ENCODE measurements around the gene CUEDC1.
A peak's percentile ranks its signal among the peaks of the same experiment; 100 is the strongest.
"Not testable (repeated sequence)": the region's sequence is repeated elsewhere in the genome, so short reads cannot be mapped to it uniquely, and the experiment has no call there.

The CUEDC1 gene

DNA sequence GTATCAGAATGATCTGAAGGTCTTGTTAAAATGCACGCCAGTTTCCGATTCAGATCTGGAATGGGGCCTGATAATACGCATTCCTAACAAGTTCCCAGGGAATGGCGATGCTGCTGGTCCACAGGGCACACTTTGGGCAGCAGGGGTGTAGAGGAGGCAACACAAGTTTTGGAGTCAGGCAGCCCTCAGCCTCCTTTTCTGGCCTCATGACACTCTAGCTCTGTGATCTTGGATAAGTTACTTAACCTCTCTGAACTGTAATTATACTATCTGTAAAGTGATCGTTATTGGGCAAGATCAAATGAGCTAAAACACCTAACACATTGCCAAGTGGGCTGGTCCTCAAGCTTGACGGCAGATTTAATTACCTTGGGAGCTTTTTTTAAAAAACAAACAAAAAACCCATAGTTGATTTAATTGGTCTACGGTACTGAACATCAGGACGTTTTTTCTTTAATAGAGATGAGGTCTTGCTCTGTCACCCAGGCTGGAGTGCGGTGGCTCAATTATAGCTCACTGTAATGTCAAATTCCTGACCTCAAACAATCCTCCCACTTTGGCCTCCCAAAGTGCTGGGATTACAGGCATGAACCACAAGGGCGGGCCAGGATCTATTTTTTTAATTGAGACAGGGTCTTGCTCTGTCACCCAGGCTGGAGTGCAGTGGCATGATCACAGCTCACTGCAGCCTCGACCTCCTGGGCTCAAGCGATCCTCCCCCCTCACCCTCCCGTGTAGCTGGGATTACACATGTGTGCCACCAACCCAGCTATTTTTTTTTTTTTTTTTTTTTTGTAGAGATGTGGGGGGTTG lies 95.4 kb downstream of the CUEDC1 start:
- DNase-seq (ENCODE audit: low read depth): no peak

DNA sequence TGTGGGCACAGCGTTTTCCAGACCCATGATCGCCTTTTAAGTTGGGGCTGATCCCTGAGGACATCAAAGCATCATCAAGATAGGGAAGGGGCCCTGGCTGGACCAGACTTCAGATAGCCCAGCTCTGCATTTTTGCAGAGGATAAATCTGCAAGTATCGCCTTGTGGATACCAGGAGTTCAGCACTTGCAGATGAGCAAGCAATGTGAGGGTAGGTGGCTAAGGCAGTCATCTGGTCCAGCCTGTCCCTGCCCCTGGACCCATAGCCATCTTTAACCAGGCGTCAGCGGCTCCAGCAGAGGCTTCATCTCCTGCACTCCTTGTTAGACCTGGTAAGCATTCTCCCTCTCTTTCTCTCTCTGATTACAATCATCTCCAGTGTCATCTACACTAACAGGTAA lies 96.4 kb downstream of the CUEDC1 start:
- DNase-seq (ENCODE audit: low read depth): no peak

DNA sequence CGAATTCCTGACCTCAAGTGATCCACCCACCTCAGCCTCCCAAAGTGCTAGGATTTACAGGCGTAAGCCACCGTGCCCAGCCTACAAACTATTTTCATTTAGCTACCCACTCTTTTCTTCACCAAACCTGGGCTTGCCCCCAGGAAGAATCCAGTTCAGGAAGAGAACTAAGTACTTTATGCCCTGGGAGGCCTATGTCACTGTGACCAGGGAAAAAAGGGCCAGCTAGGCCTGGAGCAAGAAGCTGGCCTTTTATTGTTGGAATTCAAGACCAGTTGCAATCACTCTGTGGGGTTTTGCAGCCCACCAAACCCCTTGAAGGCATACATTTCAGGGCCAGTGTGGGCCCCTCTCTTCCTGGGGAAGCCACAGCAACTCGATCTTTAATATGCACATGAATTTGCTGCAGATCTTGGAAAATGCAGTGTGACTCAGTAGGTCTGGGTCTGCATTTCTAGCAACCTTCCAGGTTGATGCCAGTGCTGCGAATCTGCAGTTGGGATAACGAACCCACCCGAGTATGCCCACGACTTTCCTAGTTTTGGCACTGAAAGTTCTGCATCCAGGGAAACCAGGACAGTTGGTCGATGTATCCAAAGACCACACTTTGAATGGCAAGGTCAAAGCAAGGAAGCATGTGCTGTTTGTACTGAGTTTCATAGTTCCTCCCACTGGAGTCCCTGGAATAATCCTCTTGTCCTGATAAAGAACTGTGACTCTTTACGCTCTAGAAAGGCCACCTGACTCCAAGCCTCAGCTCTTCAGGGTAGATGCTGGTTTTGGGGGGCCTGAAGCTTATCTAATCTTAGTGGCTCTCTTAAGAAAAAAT lies 98.2 kb downstream of the CUEDC1 start:
- no peak for DNase-seq (ENCODE audit: low read depth)

DNA sequence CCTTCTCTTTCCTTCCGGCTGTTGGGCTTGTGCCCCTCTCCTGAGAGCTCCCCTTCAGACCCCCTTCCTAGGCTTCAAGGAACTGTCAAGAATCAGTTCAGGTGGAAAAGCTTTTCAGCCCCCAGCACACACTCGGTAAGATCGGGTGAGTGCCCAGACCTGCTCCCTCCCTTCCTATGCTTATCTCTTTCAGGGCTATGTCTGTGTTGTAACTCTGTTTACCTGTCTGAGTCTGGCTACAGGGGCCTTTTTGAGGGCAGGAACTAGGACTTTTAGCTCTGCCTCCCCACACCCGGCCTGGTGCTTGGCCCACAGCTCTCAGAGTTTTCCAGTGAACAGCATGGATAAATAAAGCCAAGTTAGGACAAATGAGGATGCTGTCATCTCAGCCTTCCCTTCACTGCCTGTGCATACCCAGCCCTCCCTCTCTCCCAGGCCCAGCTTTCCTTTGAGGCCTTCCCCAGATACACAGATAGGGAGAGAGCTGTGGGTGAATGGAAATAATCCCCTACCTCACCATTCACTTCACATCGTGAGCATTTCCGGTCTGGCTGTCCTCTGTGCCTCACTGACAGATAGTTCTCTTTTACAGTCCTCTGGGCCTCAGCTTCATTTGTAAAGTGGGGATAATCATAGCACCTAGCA lies 99.7 kb downstream of the CUEDC1 start:
- no peak for DNase-seq (ENCODE audit: low read depth)

DNA sequence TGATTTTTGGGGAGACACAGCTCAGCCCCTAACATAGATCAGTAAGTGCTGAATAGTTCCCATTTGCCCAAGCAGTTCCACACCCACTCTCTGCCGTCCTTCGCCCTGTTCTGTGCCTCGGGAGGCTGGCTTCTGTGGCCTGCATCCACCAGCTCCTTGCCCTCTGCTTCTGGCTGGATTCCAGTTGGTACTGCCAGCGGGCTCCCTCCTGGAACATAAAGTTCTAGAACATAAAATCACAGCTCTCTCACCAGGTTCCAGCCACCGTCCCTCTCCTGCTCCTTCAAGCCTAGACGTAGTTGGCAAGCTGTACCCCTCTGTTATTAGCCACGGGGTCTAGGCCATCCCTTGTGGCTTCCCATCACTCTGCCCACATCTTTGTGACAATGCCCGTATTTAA lies 101.5 kb downstream of the CUEDC1 start:
- no peak for DNase-seq (ENCODE audit: low read depth)

DNA sequence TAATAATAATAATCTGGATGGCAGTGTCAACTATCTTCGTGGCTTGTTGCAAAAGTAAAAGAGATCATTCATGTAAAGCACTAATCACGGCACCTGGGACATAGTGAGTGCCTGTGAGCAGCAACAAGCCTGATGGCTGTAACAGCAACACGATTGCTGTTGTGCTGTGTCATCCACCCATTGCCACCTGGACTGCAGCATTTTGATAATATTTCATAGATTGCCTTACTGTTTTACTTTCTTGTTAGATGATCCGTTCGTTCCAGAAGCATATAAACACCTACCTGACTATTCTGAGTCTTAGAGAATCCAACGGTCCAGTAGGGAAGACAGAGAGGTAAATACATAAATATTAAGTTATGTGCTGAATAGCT lies 102.3 kb downstream of the CUEDC1 start:
- DNase-seq (ENCODE audit: low read depth): no peak

DNA sequence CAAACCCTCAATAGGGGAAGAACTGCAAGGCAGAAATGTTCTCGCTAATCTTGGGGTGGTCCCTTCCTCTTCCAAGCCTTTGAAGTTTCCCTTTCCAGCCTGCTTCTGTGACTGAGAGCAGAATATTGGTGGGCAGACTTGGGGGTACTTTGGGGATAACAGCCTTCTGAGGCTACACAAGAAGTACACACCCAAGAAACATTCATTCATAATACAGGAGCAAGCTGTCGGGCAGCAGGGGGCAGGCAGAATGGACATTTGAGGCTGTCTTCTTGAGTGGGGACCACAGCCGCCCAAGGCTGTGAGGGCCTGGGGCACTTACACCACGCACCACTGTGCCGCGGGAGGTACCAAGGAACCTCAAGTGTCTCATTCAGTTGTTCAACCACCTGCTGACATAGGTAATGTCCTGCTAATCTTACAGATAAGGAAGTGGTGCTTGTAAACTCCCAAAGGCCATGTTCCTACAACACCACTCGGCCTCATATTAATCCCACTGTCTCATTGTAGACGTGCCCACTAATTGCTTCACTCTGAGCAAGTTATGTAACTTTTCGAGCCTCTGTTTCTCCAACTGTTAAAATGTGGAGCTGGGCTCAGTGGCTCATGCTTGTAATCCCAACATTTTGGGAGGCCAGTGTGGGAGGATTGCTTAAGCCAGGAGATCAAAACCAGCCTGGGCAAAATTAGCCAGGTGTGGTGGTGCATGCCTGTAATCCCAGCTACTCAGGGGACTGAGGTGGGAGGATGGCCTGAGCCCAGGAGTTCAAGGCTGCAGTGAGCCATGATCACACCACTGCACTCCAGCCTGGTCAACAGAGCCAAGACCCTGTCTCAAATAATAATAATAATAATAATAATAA lies 102.9 kb downstream of the CUEDC1 start:
- no peak for DNase-seq (ENCODE audit: low read depth)

DNA sequence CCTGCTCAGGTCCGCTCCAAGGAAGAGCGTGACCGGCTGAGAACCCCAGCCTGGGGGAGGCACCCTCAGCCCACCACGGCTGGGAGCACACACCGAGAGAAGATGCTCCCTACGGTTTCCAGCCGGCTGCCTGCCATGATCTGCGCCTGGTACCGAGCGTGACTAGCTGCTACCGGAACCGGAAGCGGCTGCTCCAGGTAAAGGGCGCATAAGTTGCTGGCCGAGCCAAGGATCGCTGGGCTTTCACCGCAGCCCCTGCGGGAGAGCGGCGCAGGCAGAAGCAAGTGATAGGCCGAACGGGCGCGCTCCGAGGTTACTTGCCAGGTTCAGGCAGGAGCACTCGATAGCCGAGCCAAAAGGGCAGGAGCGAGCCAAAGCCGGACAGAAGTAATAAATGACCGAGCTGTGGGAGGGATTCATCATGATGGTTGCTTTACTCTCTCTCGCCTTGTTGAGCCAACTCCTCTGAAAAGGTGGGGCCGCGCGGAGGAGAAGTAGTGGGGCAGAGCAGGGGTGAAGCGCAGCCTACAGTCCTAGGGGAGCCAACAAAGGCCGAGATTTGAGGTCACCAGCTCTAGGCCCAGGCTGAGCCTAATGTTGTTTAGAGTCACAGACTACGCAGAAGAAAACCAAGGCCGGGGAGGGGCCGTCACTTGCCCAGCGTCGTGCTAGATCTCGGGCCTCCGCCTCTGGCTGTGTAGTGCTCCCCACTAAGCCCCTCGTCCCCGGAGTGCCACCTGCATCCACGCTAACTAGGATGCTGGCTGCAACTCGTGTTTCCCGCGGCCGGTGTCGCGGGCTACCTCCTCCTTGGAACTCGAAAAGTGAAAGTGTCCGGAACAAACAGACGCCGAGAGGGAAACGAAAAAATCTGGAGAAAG lies 105.1 kb downstream of the CUEDC1 start, which contains the start of gene MRPS23:
Gene MRPS23 (minus strand): TSS at position 171 of the 881 bp plus-strand sequence. CDS start 34 bp downstream, at position 137.
- DNase-seq (ENCODE audit: low read depth): peak; percentile 95

DNA sequence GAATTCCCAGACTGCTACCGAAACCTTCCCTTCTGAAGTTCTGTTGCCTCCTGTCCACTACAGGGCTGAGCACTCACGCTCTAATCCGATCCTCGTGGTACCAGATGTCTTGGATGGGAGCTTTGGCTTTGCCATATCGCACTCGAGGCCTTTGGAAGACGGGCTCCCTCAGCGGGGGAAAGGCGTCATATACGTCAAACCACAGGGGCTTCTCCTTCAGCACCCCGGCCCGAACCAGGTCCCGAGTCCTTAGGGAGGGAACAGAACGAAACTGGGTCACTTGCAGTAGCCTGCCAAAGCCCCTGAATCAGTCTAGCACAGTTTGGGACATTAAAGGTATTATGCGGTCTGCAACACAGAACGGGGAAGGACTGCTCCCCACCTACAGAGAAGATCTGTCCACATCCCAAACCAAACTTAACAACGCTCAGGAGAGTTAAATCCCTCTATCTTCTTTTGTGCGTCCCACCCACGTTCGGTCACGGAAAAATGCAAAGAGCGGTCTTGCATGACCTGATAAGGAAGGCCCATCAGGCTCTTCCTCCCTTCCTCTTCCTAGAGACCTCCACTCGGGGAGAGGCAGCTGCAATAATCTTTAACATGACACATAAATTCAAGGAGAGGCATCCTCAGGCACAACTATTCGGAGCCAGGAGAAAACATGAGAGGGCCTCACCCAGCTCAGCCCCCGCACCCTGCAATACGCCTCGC lies 105.9 kb downstream of the CUEDC1 start:
- DNase-seq (ENCODE audit: low read depth): no peak

DNA sequence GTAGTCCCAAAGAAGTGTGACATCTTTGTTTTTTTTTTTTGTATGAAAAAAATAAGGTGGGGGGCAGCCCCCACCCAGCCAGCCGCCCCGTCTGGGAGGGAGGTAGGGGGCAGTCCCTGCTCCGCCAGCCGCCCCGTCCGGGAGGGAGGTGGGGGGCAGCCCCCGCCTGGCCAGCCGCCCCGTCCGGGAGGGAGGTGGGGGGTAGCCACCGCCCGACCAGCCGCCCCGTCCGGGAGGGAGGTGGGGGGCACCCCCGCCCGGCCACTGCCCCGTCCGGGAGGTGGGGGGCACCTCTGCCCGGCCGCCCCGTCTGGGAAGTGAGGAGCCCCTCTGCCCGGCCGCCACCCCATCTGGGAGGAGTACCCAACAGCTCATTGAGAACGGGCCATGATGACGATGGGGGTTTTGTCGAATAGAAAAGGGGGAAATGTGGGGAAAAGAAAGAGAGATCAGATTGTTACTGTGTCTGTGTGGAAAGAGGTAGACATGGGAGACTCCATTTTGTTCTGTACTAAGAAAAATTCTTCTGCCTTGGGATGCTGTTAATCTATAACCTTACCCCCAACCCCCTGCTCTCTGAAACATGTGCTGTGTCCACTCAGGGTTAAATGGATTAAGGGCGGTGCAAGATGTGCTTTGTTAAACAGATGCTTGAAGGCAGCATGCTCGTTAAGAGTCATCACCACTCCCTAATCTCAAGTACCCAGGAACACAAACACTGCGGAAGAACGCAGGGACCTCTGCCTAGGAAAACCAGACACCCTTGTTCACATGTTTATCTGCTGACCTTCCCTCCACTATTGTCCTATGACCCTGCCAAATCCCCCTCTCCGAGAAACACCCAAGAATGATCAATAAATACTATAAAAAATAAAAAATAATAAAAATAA lies 108.9 kb downstream of the CUEDC1 start:
- not testable (repeated sequence) for DNase-seq (ENCODE audit: low read depth)

DNA sequence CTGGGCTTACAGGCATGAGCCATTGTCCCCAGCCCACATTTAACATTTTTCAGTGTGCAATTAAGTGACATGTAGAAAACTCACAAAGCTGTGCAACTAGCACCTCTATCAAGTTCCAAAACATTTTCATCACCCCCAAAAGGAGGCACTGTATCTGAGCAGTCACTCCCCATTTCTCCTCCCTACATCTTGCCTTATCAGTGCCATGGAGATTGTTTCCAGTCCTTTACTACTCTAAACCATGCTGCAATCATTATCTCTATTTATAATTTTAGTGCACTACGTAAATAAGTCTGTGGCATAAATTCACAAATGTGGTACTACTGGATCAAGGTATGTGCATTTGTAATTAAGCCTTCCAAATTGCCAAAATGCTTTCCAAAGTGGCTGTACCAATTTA lies 112.9 kb downstream of the CUEDC1 start:
- DNase-seq (ENCODE audit: low read depth): no peak

DNA sequence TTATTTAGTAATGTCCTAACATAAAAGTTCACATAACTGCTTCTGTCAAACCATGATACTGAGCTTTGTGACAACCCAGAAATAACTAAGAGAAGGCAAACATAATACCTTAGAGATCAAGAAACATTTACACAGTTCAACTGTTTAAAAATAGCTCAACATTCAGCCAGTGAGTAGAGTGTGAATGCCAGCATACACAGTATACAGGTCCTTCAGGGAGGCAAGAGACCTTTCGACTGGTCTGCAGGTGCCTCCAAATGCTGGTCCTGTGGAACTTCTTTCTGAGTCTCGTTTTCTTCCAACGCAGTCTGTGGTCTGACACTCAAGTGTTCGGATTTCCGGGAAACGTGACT lies 115.7 kb downstream of the CUEDC1 start:
- no peak for DNase-seq (ENCODE audit: low read depth)

DNA sequence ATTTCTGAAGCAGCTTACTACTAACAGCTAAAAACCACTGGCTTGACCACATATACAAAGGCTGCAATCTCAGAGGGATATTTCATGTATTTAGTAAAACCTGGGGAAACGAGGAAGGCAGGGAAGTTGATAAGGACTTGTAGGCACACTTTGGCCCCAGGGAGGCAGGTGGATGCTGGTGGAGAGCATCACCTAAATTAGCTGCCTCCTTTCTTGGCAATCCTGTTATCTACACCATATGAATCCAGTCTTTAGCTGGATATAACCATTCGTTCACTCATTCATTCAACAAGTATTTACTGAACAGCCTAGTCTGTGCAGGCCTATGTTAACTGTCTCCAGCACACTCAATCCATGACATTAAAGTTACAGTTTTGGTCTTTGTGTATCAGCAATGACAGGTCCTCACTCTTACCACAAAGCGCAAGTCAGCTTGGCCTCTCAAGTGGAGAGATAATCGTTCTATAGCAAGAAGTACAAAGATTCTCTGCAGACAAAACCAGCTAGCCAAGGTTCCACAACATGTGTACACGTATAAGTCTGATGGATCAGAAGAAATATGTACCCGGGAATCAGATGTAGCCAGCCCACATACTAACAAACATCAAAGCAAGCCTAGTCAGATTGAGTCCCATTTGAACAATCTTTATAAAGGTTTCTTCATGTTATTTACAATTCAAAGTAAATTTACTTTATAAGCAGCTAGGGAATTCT lies 116.2 kb downstream of the CUEDC1 start:
- DNase-seq (ENCODE audit: low read depth): no peak

DNA sequence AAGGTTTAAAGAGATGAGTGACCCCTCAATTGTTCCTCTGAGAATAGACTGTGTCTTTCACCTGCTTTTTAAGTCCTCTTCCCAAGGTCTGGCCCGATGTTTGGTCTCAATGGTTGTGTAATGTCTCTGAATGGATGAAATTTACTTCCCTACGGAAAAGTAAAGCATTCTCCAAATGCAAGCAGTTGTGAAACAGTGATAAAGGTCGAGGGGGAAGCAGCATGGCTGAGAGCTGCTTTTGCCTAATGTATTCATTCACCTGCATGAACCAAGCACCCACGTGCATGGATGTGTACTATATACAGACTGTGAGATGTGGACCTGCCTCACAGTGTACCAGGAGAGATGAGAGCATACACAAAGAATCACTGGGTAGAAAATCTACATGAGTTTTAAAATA lies 116.8 kb downstream of the CUEDC1 start:
- no peak for DNase-seq (ENCODE audit: low read depth)

DNA sequence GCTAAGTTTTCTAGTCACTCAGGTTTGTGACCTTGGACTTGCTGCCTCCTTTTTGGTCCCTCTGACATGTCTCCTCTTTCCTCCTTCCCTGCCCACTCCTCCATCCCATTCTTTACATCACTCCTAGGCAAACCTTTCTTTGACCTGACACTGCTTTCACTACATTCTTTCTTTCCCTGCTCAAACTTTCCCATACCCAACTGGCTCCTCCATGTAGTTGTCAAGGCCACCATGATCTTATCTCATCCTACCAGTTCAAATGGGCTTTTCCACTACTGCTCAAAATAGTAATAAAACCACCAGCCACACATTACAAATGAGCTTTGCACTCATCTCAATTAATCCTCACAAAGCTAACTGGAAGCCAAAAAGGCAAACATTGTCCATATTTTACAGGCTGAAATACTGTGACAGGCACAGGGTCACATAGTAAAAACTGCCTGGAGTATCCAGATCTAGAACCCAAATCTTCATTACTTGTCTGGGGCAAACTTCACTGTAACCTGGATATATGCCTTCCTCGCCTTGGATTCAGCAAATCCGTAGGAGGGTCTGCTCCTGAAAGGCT lies 119.8 kb downstream of the CUEDC1 start:
- no peak for DNase-seq (ENCODE audit: low read depth)

DNA sequence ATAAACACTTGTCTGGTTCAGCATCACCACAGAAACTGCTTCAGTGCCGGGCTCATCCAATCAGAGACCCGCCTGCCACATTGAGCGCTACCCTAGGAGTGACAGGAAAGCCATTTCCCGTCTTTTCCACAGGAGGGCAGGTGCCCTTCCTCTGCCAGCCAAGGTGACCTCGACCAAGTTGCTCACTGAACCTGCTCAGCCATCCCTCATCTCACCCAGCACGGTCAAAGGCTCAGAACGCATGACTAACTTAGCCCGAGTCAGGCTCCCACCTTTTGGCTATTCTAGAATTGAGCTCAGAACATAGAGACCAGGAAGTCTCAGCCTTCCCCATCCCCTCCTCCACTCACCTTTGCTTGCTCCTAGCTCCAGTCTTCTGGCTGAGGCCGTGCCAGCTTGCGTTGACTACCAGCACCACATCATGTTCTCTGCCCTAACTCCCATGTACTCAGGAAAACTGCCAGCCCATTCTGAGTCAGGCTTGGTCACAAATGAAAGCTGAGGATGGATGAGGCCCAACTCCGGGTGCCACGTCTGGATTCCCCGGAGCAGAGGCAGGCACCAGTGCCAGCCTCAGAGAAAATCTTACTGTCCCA lies 121.0 kb downstream of the CUEDC1 start:
- no peak for DNase-seq (ENCODE audit: low read depth)

DNA sequence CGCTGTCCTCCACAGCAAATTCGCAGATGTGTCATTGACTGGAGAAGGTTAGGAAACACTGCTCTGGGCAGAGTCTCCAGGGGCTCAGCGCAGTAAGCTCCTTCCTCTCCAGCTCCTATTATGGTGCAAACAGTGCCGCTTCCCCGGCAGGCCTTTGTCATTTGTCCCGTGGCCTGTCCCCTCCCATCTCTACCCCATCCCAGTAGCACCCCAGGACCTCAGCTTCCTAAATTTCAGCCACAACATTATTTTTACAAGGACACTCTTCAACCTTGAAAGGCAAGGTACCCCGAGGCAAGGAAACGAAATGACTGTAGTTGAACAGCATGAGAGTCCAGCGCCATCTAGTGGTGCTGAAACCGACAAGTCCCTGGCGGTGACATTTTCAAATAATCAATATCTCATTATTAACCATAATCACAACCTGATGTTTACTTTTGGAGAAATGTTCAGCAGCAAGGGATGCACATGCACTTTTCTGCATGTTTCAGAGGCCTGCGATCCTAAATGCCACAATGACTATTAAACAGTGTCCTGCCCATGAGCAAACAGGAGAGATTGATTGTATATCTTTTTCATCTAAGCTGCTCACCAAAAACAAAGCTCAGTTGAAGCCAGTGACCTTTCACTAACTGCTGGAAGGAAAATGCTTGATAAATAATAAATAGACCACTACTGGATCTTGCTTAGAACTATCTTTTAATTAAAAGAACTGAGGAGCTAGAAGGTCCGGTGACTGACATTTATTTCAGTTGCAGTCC lies 121.9 kb downstream of the CUEDC1 start:
- no peak for DNase-seq (ENCODE audit: low read depth)

Data from non-pigmented ciliary epithelial cell (primary cell).